Measurements from ENCODE around the gene NBAS.
"Not testable (repeated sequence)": the region's sequence is repeated elsewhere in the genome, so short reads cannot be mapped to it uniquely, and the experiment has no call there.

NBAS gene

GRCh38 chr2:15325296-15325695 is 235.8 kb downstream of the NBAS start:
- H3K27me3 ChIP-seq (replicated peaks; ENCODE audit: control insufficient read depth, insufficient read depth, low read length) = no peaks in the 10 kb centered on the region
- no peak for TF ChIP-seq CTCF (IDR thresholded peaks at IDR 0.05; ENCODE audit: insufficient read depth, low read length, poor library complexity, severe bottlenecking)
- no peak for DNase-seq (ENCODE audit: extremely low read depth, insufficient read length)
- H3K4me3 ChIP-seq (replicated peaks; ENCODE audit: low read depth, low read length) = no peak overlapping the region
- H3K36me3 ChIP-seq (ENCODE audit: control insufficient read depth, insufficient read depth, low read length) = peaks cover 2% of the 10 kb centered on the region

- DNase-seq (ENCODE audit: extremely low read depth, insufficient read length) = no peak
- H3K36me3 ChIP-seq (ENCODE audit: control insufficient read depth, insufficient read depth, low read length) = no peaks in the 10 kb centered on the region
- no peak overlapping the region for H3K4me3 ChIP-seq (replicated peaks; ENCODE audit: low read depth, low read length)
- TF ChIP-seq CTCF (IDR thresholded peaks at IDR 0.05; ENCODE audit: insufficient read depth, low read length, poor library complexity, severe bottlenecking) = no peak
- H3K27me3 ChIP-seq (replicated peaks; ENCODE audit: control insufficient read depth, insufficient read depth, low read length) = no peaks in the 10 kb centered on the region
These were observed 237.9 kb downstream of the NBAS start for GRCh38 chr2:15323227-15323626.

- H3K27me3 ChIP-seq (replicated peaks; ENCODE audit: control insufficient read depth, insufficient read depth, low read length); DNase-seq (ENCODE audit: extremely low read depth, insufficient read length); H3K36me3 ChIP-seq (ENCODE audit: control insufficient read depth, insufficient read depth, low read length); H3K4me3 ChIP-seq (replicated peaks; ENCODE audit: low read depth, low read length): not testable (repeated sequence)
These were observed 239.7 kb downstream of the NBAS start for GRCh38 chr2:15321481-15321880.

- H3K36me3 ChIP-seq (ENCODE audit: control insufficient read depth, insufficient read depth, low read length) = no peaks in the 10 kb centered on the region; the same call in 1 of the 2 replicates
- TF ChIP-seq CTCF (IDR thresholded peaks at IDR 0.05; ENCODE audit: insufficient read depth, low read length, poor library complexity, severe bottlenecking) = no peak
- no peaks in the 10 kb centered on the region for H3K27me3 ChIP-seq (replicated peaks; ENCODE audit: control insufficient read depth, insufficient read depth, low read length)
- no peak overlapping the region for H3K4me3 ChIP-seq (replicated peaks; ENCODE audit: low read depth, low read length)
- DNase-seq (ENCODE audit: extremely low read depth, insufficient read length) = no peak
These were observed 244.7 kb downstream of the NBAS start for GRCh38 chr2:15316370-15316814.

GRCh38 chr2:15315411-15315810 is 245.7 kb downstream of the NBAS start:
- Histone ChIP-seq H3K27me3 (replicated peaks; ENCODE audit: control insufficient read depth, insufficient read depth, low read length) (no peaks in the 10 kb centered on the region), H3K4me3 (replicated peaks; ENCODE audit: low read depth, low read length) (no peak overlapping the region), H3K36me3 (ENCODE audit: control insufficient read depth, insufficient read depth, low read length) (no peaks in the 10 kb centered on the region; the same call in 1 of the 2 replicates)
- DNase-seq (ENCODE audit: extremely low read depth, insufficient read length) = no peak
- no peak for TF ChIP-seq CTCF (IDR thresholded peaks at IDR 0.05; ENCODE audit: insufficient read depth, low read length, poor library complexity, severe bottlenecking)

GRCh38 chr2:15313657-15314056 is 247.5 kb downstream of the NBAS start:
- Histone ChIP-seq H3K27me3 (replicated peaks; ENCODE audit: control insufficient read depth, insufficient read depth, low read length) (no peaks in the 10 kb centered on the region), H3K4me3 (replicated peaks; ENCODE audit: low read depth, low read length) (no peak overlapping the region), H3K36me3 (ENCODE audit: control insufficient read depth, insufficient read depth, low read length) (no peaks in the 10 kb centered on the region; the same call in 1 of the 2 replicates)
- TF ChIP-seq CTCF (IDR thresholded peaks at IDR 0.05; ENCODE audit: insufficient read depth, low read length, poor library complexity, severe bottlenecking) = no peak
- peak; percentile 31 for DNase-seq (ENCODE audit: extremely low read depth, insufficient read length)
